ENCODE measurements around the gene OR2D2. TPM values are rescaled to one million over a fixed set of nuclear protein-coding genes. Genes with fewer than 3 reads are reported as not detected.

OR2D2 gene
- total RNA-seq, 1 donor from 2014 or later: not detected

Other genes starting within 250 kb of the OR2D2 start
- 22.7 TPM for gene DCHS1, start 236.7 kb downstream of the OR2D2 start, total RNA-seq
- 25.5 TPM for gene MRPL17, start 209.2 kb downstream of the OR2D2 start, total RNA-seq
- not detected for gene OR2AG2, start 120.5 kb downstream of the OR2D2 start, total RNA-seq
- not detected for gene OR2AG1, start 109.5 kb downstream of the OR2D2 start, total RNA-seq
- 0.18 TPM for gene OR6A2, start 92.8 kb downstream of the OR2D2 start, total RNA-seq
- not detected for gene OR10A5, start 46.8 kb downstream of the OR2D2 start, total RNA-seq
- not detected for gene OR10A2, start 29.4 kb downstream of the OR2D2 start, total RNA-seq
- gene OR10A4, start 15.9 kb downstream of the OR2D2 start, total RNA-seq: not detected
- gene OR2D3, start 28.5 kb upstream of the OR2D2 start, total RNA-seq: not detected
- gene ZNF215, start 33.9 kb upstream of the OR2D2 start, total RNA-seq: 0.80 TPM
- 8.3 TPM for gene ZNF214, start 127.8 kb upstream of the OR2D2 start, total RNA-seq
- gene NLRP14, start 128.0 kb upstream of the OR2D2 start, total RNA-seq: 0.53 TPM
- 0.22 TPM for gene RBMXL2, start 196.5 kb upstream of the OR2D2 start, total RNA-seq